HG03095 (cell line): Measurements from ENCODE around the gene MEA1.
"Not testable (repeated sequence)": the region's sequence is repeated elsewhere in the genome, so short reads cannot be mapped to it uniquely, and the experiment has no call there.

Source experiments
- ATAC-seq: cut with Tn5 transposase; IDR thresholded peaks from one replicate; pipeline ENCODE4 v1.9.1; 2021; ENCODE audit warnings: moderate library complexity; ENCODE audit not compliant: unreplicated experiment

MEA1 gene

DNA sequence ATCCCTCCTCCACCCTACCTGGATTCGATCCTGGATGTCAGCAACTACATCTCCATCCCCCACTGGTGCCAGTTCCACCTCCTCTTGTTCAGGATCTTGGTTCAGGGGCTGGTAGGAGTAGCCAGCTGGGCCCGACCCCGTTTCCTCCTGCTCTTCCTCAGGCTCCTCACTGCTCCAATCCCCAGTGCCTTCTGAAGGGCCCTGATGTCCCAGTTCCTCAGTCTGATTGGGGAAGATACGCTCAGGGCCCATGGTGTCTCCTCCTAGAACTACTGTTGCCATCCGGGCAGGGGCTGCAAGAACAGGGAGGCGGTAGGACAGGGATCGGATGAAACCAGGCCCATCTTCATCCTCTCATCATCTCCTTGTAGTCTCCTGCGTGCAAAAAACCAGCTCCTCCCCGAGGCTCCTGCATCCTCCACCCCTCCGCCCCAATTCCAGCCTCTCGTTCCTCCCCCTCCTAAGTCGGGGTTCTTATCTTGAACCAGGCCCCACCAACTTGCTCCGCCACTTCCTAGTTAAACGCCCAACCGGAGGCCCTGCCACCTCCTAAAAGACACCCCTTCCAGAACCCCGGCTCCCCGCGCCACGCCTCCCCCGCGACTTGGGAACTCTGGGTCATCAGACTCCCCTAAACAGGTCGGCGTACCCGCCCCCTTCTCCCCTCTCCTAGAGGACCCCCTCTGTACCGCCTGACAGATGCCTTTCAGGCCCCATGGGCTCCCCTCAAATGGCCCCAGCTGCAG lies 476 bp downstream of the MEA1 start:
- ATAC-seq, result peak; percentile 3

DNA sequence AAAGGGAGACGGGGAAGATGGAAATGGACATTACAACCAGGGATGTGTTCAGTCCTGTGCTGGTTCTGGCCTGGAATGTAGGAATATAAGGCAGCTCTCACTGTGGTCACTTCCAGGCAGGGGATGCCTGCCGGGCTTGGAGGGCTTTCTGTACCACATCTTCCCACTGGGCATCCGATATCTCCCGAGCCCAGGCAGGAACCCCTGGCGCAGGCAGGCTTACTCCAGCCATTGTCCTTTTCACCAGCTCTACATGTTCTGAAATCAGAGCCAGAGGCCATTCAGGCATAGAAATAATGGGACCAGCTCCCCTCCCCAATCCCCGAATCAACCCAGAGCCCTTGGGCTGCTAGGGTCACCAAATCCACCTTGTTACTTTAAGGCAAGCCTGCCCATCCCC lies 1.4 kb downstream of the MEA1 start:
- ATAC-seq, result no peak

DNA sequence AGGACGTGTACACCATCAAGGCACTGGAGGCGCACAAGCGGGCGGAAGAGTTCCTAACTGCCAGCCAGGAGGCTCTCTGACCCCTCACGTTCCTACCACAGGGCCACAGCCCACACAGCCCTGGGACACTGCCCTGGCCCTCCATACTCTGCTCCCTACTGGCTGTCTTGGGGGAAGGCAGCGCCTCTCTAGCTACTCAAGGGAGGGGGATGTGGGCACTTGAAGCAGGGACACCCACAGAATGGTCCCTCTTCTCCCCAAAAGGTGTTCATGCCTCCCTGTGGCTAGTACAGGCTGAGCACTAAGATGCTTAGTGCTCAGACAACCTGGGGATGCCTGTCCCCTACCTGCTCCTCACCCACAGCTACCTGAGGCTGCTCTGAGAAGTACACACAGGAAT lies 2.5 kb downstream of the MEA1 start:
- no peak for ATAC-seq

DNA sequence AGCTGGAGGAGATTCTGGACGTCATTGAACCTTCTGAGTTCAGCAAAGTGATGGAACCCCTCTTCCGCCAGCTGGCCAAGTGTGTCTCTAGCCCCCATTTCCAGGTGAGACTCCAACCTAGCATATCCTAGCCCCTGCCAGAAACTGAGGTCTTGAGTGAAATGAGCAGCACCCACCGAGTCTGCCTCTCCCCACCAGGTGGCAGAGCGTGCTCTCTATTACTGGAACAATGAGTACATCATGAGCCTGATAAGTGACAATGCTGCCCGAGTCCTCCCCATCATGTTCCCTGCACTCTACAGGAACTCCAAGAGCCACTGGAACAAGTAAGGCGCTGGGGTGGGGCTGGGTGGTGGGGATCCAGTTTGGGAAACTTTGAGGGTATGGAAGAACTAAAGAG lies 4.6 kb downstream of the MEA1 start:
- no peak for ATAC-seq

DNA sequence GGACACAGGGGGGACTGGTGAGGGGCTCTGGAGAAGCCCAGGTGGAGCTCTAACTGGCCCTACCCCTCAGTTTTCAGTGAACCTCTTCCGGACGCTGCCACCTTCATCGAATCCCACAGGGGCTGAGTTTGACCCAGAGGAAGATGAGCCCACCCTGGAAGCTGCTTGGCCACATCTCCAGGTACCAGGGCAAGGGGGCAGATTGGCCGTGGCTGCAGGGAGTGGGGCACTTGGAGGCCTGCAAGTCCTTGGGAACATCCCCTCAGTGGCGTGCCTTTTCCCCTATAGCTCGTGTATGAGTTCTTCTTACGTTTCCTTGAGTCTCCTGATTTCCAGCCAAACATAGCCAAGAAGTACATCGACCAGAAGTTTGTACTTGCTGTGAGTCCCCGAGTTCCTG lies 6.6 kb downstream of the MEA1 start:
- no peak for ATAC-seq

DNA sequence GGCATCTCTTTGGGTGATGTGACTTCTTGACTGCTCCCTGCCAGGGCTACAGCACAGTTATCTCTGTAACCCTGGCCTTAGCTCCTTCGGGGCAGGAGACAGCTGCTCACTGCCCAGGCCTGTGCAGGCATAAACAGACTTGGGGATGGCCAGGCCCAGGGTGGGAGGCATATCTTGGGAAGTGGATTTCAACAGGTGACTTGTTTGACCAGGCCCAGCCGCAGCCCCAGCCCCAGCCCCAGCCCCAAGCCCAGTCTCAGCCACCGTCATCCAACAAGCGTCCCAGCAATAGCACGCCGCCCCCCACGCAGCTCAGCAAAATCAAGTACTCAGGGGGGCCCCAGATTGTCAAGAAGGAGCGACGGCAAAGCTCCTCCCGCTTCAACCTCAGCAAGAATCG lies 7.5 kb downstream of the MEA1 start:
- no peak for ATAC-seq

DNA sequence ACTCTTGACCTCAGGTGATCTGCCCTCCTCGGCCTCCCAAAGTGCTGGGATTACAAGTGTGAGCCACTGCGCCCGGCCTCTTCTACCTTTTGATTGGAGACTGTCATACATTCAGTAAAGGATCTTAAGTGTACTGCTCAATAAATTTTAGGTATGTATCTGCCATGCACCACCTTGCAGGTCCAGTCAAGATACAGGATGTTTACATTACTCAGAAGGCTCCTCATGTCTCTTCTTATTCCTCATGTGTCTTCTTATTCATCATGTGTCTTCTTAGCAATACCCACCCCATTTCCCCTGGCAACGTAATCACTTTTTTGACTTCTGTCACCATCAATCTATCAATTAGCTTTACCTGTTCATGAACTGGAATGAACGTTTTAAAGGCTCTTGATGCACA lies 7.9 kb downstream of the MEA1 start:
- no peak for ATAC-seq

DNA sequence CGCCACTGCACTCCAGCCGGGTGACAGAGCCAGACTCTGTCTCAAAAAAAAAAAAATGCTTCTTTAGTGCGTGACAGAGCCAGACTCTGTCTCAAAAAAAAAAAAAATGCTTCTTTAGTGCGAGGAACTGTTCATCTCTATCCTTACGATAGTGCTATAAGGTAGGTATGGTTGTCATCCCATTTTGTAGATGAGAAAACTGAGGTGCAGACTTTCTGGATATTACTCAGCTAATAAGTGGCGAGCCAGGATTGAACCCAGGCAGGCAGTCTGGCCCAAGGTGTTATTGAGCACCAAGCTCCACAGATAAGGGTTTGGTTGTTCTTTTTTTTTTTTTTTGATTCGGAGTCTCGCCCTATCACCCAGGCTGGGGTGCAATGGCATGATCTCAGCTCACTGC lies 11.9 kb downstream of the MEA1 start:
- no peak for ATAC-seq

DNA sequence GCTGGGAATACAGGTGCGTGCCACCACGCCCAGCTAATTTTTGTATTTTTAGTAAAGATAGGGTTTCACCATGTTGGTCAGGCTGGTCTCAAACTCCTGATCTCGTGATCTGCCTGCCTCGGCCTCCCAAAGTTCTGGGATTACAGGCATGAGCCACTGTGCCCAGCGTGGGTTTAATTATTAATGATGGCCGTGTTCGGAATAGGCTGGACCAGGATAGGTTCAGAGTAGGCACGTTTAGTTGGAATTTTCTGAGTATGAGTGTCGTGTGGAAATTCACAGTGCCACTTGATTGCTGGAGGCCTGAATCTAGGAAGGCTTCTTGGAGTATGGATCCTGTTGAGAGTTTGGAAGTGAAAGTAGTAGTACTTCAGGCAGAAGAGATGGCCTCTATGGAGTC lies 15.5 kb downstream of the MEA1 start:
- not testable (repeated sequence) for ATAC-seq

DNA sequence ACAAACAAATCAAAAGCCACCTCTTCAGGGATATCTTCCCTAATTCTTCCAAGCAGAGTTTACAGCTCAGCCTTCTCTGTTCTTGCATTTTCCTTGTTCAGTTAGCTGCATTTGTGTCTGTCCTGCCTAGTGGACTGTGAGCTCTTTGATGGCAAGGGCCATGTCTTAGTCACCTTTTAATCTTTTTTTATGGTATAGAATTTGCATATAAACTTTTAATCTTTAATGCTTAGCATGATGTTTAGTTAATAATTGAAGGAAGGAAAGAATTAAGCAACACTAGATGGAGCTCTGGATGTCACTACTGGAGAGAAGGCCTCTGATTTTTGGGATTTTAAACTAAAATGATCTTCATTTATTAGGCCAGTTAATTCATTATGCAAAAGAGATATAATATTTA lies 17.2 kb downstream of the MEA1 start:
- ATAC-seq, result no peak

DNA sequence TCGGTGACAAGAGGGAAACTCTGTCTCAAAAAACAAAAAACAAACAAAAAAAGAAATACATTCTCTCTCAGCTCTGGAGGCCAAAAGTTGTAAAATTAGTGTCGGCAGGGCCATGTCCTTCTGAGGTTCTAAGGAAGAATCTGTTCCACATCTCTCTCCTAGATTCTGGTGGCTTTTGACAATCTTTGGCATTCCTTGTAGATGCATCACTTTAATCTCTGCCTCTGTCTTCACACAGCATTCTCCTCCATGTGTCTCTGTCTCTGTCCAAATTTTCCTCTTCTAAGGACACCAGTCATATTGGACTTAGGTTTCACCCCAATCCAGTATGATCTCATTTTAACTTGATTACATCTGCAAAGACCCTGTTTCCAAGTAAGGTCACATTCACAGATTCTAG lies 20.3 kb downstream of the MEA1 start:
- no peak for ATAC-seq

DNA sequence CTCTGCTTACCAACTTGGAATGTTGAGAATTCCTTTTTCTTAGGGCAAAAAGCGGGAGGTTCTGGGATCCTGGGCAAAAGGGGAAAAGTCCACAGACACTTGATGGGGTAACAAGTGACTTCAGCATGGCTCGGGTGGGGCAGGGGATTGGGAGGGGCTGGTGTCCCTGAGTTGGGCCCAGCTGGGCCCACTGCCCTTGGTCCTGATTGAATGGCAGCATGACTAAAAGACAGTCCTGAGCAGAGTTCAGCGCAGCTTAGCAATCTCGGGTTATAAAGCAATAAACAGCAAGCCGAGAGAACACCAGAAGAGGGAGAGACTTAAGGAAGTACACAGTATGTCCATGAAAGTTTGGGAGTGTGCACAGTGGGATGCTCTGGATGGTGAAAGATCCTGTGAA lies 23.8 kb downstream of the MEA1 start:
- no peak for ATAC-seq

DNA sequence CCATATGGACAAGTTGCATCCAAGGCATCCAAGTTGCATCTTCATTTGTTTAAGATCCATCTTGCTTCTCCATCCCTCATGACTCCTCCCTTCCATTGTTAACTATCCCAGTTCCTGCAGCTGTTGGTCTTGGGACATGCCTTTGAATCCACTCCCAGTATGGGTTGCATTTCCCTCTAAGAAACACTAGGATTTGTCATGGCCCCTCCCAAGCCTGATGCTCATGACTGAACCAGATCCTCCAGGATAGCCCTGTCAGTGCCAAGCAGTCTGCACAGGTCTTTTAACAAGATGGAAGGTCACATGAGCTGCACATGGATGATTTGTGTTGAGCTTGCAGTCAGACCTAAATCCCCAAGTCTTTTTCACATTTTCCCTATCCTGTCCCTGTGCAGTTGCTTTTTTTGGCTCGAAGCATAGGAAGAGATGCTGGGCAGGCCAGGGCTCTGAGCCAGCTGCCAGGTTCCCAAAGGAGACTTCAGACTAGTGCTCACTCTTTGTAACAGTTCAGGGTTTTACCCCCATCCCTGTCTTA lies 25.2 kb downstream of the MEA1 start:
- no peak for ATAC-seq

DNA sequence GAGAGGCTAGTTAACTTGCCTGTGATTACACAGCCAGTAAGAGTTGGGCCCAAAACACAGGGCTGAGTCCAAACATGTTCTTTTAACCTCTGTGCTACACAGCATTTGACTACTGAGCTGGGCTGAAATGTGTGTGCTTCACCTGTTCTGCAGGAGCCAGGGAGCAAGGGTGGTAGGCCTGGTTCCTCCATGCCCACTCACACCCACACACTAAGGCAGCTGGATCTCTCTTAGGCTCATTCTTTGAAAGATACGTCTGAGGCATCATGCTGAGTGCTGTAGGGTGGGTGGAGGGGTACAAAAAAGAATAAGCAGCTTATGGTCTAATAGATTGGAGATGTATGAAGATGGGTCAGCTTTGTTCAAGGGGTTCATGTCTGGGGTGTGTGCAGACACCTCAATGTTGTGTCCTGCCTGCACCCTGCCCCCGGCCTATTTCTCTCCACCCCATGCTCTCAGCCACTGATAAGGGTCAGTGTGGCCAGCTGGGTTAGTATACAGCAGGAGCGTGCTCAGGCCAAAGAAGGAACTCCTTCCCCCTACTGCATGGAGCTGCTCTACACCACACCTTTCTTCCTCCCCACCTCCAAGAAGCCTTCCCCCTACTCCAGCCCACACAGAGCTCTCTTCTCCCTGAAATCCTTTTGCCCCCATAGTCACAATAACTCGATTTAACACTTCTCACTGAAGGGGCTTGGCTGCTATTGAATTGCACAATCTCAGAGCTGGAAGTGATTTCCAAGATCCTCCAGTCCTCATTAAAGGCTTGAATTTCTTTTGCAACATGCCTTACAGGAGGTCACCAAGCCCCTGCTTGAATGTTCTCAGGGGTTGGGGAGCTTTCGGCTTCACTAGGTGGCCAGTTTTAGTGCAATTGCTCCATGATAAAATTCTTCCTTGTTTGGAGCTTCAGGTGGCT lies 26.0 kb downstream of the MEA1 start:
- ATAC-seq, result no peak

DNA sequence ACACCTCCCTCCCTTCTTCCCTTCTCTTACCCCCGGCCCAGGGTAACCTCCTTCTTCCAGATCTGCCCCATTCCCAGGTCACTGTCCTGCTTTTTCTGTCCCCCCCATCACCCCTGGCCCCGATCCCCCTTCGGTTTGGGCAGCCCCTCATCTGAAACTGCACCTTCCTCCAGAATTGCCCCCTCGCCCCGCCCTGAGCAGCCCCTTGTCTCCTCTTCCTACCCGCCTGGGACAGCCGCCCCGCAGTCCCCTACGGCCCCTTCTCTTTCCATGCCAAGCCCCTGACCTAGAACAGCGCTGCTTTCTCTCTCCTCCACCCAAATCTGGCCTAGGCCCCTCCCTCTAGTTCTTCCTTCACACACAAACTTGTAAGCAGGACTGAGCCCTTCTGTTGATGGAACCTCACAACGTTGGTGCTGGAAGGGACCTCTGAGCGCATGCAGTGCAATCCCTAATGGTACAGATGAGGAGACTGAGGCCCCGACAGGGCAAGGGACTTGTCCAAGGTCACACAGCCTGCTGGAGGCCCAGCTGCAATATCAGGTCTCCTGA lies 28.7 kb downstream of the MEA1 start:
- no peak for ATAC-seq

DNA sequence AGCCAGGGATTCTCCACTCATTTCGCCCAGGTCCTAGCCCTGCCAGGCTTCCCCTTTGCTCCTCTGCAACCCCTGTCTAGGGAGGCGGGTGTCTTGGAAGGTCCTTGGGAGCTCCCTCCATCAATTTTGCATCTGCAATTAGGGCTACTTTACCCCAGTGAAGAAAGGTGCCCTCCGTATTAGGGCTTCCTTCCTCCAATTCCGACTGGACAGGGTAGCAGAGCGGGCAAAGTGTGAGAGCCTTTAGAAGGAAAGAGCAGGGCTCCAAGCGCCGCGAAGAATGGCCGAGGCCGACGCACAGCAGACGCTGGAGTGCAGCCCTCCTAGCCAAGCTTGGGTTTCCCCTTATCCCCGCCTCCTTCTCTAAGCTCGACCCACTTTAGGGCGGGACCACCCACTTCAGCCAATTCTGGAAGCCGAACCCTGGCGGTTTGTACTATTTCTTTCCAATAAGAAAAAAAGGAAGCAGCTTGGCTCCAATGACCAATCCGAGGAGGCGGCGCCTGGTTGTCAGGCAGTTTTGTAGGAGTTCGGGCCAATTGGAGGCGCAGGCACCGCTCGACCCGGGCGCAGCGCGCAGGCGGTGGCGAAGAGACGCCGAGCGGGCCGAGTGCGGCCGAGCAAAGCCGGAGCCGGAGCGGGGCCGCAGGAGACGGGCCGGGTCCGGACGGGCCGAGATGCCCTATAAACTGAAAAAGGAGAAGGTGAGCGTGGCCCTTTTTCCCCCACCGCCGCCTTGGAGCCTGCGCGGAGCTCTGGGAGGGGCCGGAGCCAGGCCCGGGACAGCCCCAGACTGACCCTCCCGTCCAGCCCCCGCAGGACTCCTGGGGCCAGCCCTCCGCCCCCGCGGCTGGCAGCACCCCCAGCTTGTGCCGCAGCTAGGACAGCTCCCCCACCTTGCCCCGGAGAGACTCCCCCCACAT lies 29.5 kb downstream of the MEA1 start, which contains the start of gene PPP2R5D:
PPP2R5D (plus strand) TSS at position 570 of the 923 bp plus-strand sequence; CDS start at position 678, 108 bp downstream.
- ATAC-seq, result peak; percentile 90

DNA sequence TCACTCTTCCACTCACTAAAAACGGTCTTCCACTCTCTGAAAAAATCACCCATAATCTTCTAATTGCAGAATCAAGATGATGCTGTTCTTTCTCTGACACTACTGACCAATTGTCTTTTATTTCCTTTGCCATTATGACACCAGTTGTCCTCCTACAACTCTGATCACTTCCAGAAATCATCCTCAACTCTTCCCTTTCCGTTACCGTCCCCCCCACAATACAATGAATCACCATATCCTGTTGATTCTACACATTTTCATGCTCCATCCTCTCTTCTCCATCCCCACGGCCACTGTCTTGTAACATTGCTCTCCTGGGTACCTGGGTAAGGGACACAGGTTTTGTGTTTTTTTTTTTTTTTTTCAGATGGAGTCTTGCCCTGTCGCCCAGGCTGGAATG lies 31.9 kb downstream of the MEA1 start:
- no peak for ATAC-seq

DNA sequence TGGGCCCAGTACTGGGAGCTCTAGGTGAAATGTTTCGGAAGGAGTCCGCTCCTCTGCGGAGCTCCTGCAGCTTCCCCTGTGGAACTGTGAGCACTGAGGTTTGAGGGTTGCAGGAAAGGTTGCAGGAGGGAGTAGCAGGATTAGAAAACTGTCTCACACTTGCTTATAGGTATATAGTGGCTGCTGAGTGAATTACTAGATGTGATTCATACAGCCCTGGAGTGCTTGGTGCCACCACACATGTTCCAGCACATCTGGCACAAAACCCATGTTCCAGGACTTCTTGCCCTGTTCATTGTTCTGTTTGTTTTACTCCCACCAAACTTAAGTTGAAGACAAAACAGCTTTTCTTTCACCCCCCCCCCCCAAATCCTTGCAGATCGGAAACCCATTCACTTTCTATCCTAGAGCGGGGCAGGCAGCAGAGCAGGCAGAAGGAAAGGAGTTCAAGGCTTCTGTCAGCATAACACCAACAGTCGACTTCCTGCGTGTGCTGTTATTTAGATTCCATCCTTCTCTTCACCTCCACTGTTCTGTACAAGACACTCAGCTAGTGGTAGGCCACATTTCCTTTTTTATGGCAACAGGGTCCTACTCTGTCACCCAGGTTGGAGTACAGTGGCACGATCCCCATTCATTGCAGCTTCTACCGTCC lies 34.1 kb downstream of the MEA1 start:
- ATAC-seq, result no peak

DNA sequence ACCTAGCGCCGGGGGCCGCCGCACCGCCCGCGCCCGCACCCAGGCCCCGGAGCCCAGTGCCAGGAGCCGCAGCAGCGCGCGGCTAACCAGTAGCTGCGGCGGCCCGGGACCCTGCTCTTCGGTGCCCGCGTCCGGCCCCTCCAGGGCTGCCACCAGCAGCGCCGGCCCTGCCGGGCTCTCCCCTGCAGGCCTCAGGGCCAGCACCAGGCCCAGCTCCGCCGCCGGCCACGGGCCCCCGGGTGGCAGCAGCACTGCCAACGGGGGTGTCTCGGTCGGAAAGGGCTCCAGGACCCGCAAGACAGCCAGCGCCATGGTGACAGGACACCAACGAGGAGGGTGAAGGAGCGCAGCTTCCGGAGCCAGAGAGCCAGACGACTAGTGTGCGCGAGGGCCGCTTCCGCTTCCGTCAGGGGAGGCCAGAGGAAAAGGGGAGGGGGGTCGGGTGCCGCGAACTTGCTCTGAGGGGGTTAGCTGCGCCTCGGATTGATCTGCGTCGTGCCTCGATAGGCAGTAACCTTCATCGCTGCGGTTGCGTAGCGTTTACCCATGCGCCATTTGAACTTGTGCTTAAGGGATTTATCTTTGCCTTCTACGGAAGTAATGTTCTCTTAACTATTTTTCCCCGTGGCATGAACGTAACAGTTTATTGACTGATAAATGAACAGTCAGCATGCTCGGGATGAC lies 34.8 kb downstream of the MEA1 start, which contains the start of gene PEX6:
PEX6 (minus strand) TSS at position 343 of the 684 bp plus-strand sequence; CDS start at position 312, 31 bp downstream.
- peak; percentile 93 for ATAC-seq
